Lower lobe of right lung (tissue), 2 donors: ENCODE results near the gene TRAPPC3L. TPM values are rescaled to one million over a fixed set of nuclear protein-coding genes. Genes with fewer than 3 reads are reported as not detected.

Source experiments
- ATAC-seq, 2 donors: fragments of 200-7000 bp; cut with Tn5 transposase; one replicate each; pipeline ENCODE4 v1.9.1; 2020 to 2022; ENCODE audit warnings: mild to moderate bottlenecking in 2 of 2, moderate library complexity in 2 of 2
- DNase-seq: peaks from one replicate; pipeline ENCODE4 v3.0.0-alpha.2; 2020
- H3K27ac ChIP-seq: fragments of 200-600 bp; one replicate; pipeline ENCODE4 v1.8.0; 2022
- H3K27me3 ChIP-seq: fragments of 200-600 bp; one replicate; pipeline ENCODE4 v1.8.0; 2022; ENCODE audit warnings: low read depth
- H3K36me3 ChIP-seq: fragments of 200-600 bp; one replicate; pipeline ENCODE4 v1.8.0; 2022; ENCODE audit warnings: mild to moderate bottlenecking
- H3K4me1 ChIP-seq: fragments of 200-600 bp; one replicate; pipeline ENCODE4 v1.8.0; 2022
- H3K4me3 ChIP-seq: fragments of 200-600 bp; one replicate; pipeline ENCODE4 v1.8.0; 2022; ENCODE audit warnings: mild to moderate bottlenecking
- H3K9me3 ChIP-seq: fragments of 200-600 bp; one replicate; pipeline ENCODE4 v1.8.0; 2022
- CTCF ChIP-seq: fragments of 200-600 bp; IDR thresholded peaks from one replicate; pipeline ENCODE4 v1.8.0; 2022; ENCODE audit warnings: antibody characterized with exemption, mild to moderate bottlenecking
- intact Hi-C: fragments of 100-400 bp; cut with DNase I; formaldehyde crosslinking; loops from one replicate; pipeline ENCODE4 v1.11.0; 2022
- total RNA-seq: library from RNA; stranded (reverse); fragmentation: NEBNext Ultra II Directional; extraction: Animal tissue kit (Norgen Biotek cat#: 25700); gene quantifications from one replicate; pipeline ENCODE4 v1.2.1, GENCODE V29; 2021
- donor health status: DM: no; HTN: yes; CAD: no; lungs with severe emphysema.

Gene TRAPPC3L
- total RNA-seq, 1 donor from 2014 or later: not detected

DNA sequence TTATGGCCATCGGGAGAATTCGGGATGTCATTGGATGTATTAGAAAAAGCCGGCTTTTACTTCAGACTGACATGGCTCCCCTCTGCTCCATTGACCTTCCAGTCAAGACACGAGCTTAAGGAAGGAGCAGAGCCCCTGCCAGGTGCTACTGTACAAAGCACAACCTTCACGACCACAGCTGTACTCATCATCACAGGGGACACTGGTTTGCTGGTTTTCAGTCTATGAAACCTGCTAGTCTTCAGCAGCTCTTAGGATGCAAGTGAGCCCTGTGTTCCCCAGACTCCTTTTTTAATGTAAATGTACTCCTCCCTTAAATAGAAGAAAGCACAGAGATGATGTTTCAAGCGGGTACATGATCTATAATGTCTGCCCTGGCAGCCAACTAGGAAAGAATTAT lies 1.9 kb upstream of the TRAPPC3L start:
- no peak for ATAC-seq
- no peaks in the 10 kb centered on the region for H3K4me1 ChIP-seq
- no peak overlapping the region for H3K27ac ChIP-seq
- intact Hi-C loops: no loop called here
- H3K4me3 ChIP-seq: no peak overlapping the region
- no peaks in the 10 kb centered on the region for H3K27me3 ChIP-seq
- H3K36me3 ChIP-seq: no peaks in the 10 kb centered on the region
- TF ChIP-seq CTCF: no peak
- DNase-seq: no peak
- no peaks in the 10 kb centered on the region for H3K9me3 ChIP-seq

- no peaks in the 10 kb centered on the region for H3K4me1 ChIP-seq
- no peak overlapping the region for H3K4me3 ChIP-seq
- H3K36me3 ChIP-seq: no peaks in the 10 kb centered on the region
- no peak overlapping the region for H3K27ac ChIP-seq
- H3K27me3 ChIP-seq: peaks cover 7% of the 10 kb centered on the region
- intact Hi-C loops: no loop called here
- no peak for ATAC-seq
- H3K9me3 ChIP-seq: no peaks in the 10 kb centered on the region
- no peak for TF ChIP-seq CTCF
- DNase-seq: no peak
These were observed 2.3 kb downstream of the TRAPPC3L start for GRCh38 chr6:116543149-116543548.

DNA sequence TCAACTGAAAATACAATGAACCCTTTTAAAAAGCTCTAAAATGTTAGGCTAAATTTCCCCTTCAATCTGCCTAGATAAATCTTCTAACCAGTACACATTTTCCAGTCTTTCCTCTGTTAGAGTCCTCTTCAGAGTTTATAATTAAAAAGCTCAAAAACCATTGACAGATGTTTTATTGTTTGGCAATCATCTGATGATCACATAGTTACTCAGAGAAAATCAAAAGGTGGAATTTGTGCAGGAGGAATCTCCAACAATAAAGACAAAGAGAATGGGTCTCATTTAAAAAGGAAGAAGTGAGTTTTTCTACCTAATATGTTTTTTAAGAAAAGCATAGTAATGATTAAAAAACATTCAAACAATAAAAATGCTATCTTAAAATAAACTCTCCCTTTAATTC lies 3.1 kb downstream of the TRAPPC3L start:
- no peaks in the 10 kb centered on the region for H3K9me3 ChIP-seq
- H3K4me3 ChIP-seq: no peak overlapping the region
- H3K27me3 ChIP-seq: peaks cover 7% of the 10 kb centered on the region
- intact Hi-C loops: no loop called here
- no peak for DNase-seq
- H3K36me3 ChIP-seq: no peaks in the 10 kb centered on the region
- H3K27ac ChIP-seq: no peak overlapping the region
- no peaks in the 10 kb centered on the region for H3K4me1 ChIP-seq
- no peak for ATAC-seq
- no peak for TF ChIP-seq CTCF

DNA sequence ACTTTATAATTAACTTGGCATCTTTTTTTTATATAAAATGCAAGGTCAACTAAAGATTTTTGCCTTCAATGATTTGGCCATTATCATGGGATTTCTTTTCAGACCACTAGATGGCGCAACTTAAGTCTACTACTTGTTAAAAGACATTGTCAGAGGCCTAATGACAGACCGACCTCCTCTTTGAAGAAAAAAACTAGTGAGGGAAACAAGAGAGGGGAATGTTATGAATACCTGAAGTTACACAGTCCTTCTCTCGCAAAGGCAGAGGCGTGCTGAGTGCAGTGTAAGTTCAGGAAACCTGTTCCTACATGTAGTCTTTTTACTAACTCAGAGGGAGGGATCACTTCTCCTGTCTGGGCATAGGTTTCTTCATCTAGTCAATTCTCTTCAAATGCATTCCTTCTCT lies 9.3 kb downstream of the TRAPPC3L start:
- Histone ChIP-seq H3K27me3 (peaks cover 7% of the 10 kb centered on the region), H3K4me3 (no peak overlapping the region), H3K9me3 (no peaks in the 10 kb centered on the region), H3K27ac (no peak overlapping the region), H3K36me3 (no peaks in the 10 kb centered on the region), H3K4me1 (no peaks in the 10 kb centered on the region)
- peak; percentile 76 for TF ChIP-seq CTCF
- no peak for DNase-seq
- intact Hi-C loops: no loop called here
- ATAC-seq: peak; percentile 61 to 63

DNA sequence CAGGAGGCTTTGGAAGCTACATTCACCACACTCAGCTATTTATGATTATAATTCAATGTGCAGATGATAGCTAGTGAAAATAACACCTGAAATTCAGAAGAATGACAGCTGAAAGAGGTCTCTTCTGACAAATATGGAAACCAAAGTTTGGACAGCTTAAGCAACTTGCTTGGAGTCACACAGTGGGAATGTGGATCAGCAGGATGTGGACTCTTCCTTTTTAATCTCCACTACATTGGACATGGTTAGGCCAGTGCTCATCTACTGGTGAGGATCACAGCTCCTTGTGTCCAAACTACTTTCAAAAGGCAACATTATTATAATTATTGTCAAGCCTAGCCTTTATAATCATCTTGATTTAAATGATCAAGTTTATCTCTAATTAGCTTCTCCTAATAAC lies 10.4 kb downstream of the TRAPPC3L start:
- Histone ChIP-seq H3K4me1 (no peaks in the 10 kb centered on the region), H3K27ac (no peak overlapping the region), H3K4me3 (no peak overlapping the region), H3K36me3 (no peaks in the 10 kb centered on the region), H3K9me3 (no peaks in the 10 kb centered on the region), H3K27me3 (no peaks in the 10 kb centered on the region)
- intact Hi-C loops: no loop called here
- DNase-seq (no peak), ATAC-seq (no peak)
- TF ChIP-seq CTCF: no peak
